ENCODE data around the gene SNRNP48.

Gene SNRNP48

DNA sequence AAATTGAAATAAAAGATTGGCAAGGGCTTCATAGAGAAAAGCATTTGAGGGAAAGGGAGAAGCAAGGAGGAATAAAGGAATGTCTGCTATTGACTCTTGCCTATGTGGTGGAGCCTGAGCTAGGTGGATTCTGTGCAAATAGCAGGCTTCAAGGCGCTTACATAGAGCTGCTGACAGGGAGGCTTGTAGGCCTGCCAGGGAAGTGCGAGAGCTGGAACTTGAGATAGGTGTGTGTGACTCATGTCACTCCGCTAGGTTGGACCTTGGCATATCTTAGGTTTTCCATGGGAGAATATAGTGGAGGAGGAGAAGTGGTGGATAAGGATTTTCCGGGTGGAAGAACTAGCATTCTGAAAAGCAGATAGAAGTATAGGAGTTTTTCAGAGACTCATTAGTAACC lies 14.0 kb downstream of the SNRNP48 start:
- DNase-seq, result no peak

DNA sequence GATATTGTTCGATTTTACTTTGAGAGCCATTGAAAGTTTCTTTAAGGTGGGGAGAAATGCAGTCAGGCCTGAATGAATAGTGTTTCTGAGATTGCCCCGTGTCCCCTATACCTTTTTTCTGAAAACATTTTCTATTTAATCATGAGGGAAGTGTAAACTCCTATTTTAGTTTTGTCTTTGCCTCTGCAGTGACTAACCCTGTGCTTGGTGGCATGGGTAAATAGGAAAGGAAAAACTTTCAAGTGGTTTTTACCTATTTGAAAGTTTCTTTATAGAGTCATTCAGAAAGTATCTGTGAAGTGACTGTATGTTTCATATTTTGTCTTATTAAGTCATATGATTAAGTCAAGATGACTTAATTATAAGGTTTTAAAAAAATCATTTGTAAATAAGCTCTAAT lies 14.5 kb downstream of the SNRNP48 start:
- no peak for DNase-seq

DNA sequence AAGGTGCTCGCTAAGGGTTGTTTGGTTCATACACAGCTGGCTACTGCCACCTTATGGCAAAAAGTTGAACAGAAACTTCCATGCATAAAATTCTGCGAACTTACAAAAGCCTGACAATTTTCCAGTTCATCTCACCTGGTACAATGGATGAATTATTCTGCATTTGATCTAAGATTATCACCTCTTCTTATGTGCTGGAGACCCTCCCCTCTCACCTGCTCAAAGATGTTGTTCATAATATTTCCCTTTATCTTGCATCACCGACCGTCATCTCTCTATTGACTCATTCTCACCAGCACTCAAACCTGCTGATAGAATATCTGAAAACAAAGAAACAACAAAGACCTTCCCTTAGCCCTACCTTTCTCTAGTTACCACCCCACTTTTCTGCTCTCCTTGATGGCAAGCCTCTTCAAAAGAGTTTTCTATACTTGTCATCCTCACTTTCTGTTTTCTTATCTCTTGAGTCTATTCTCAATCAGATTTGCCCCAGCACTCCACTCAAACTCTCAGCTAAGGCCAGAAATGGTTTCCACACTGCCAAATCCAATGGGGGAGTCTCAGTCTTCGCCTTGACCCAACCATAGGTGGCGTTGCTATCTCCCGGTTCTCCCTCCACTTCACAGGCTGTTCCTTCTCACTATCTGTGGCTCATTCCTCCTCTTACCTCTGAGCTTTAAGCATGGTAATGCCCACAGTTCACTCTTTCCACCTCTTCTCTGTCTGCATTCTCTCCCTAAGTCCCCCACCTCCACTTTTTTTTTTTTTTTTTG lies 25.8 kb downstream of the SNRNP48 start:
- no peak for DNase-seq

DNA sequence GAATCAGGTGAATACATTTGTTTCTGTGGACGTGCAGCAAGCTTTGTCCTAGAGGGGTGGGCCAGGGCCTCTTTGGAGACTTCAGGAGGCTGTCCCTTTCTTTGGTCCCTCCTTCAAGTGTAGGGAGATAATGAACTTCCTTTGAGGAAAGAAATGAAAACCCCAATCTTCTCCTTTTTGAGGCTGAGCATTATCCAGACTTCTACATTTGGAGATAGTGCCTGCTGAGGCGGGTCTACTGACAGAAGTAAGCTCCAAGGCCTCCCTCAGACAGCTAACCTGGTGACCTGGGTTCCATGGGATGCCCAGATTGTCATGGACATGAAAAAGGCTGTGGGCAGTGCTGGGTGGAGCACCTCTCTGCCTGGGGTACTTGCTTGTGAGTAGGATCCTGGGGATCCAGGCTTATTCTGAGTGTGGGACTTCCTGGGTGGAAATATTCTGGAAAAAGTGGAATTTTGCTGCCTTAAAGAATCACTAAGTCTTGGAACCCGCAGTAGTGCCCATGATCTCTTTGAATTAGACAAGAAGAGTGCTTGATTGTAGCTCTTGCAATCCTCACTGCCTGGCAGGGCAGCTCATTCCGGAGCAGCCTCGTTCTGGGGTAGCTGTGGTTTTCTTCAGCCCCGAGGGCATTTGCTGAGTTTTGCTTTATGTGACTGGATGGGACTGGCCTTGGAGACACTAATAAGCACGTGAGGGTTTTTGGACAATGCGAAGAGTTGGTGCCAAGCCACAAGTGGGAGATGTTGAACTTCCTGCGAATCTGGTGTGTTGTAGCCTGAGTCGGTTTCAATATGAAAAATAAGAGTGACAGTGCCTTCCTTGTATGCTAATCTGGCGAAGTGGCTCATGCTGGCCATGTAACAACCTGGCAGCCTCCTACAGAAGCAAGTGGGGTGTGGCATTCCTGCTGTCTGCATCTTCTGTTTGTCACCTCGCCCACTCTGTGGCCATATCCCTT lies 28.1 kb downstream of the SNRNP48 start:
- peak; percentile 87 for DNase-seq

DNA sequence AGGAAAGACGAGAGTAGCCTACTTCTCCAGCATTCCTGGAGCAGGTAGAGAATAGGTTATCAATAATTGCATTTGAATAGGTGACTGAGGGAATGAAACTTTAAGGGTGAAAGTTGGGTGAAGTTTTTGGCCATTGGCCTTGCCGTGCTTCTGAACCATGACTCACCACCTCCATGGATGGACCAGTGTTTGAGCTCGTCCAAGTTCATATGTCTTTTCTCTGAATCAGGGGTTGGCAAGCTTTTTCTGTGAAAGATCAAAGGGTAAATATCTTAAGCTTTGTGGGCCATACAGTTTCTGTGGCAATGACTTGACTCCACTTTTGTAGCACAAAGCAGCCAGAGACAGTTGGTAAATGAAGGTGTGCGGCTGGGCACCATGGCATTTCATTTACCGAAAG lies 31.8 kb downstream of the SNRNP48 start:
- no peak for DNase-seq

DNA sequence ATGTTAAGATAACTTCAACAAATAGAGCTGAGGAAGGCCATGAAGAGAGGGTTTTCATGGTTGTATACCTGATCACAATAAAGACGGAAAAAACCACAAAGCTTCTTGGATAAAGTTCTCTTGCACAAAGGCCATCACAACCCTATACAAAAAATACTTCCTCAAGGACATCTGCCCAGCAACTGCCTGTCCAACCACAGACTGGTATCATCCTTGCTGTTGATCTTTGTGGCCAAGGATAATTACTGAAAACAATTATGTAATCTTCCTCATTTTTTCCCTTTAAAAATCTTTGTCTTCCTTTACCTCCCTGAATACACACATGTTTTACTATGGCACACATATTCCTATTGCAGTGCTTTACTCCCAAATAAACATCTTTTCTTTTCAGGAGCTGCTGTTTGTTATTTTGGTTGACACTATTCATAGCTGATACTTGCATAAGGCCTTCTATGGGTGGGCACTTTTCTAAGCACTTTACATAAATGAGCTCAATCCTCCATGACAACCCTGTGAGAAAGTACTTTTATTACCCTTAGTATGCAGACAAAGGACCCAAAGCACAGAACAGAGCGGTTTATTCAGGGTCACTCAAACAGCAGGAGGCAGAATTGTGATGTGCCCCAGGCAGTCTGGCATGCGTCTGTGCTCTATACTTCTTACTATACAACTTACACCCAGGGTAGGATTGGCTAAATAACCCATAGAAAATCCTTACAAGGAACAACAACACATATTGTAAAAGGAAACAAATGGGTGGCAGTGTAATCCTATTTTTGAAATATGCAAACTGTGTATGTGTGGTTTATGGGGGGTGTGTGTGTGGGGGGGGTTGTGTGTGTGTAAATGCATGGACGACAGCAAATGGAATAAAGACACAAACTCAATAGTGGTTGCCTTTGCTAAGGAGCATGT lies 35.1 kb downstream of the SNRNP48 start:
- DNase-seq, result peak; percentile 74

DNA sequence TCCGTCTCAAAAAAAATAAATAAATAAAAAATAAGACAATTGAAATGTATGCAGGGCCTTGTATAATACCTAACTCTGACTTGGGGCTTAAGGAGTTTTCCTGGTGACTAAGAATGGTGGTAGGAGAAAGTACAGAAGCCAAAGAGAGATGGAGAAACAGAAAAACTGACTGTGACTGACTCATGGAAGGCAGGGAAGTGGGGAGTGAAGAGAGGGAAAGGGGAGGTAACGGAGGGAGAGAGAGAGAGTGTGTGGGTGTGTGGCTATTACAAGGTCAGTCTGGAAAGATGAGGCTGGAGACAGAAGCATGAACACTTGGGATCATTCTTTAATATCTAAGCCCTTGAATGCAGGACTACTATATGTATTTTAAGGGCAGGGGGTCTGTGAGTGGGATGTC lies 38.5 kb downstream of the SNRNP48 start:
- DNase-seq, result no peak

DNA sequence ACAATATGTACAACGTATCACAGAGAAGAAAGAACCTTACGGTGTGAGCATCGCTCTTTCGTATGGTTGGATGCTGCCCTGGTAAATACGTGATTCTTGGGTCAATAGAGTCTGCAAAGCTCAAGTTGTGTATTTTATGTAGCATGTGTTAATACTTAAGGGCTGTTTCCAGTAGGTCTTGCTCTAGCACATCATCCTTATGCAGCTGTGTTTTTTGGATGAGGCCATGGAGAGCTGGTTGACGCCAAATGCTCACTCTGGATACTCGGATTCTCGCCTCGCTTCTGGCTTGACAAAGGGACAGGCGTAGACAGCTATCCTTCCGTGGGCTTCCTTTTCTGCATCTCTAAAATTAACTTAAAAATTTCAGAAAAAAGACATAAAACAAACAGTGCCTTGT lies 38.9 kb downstream of the SNRNP48 start:
- DNase-seq, result no peak

DNA sequence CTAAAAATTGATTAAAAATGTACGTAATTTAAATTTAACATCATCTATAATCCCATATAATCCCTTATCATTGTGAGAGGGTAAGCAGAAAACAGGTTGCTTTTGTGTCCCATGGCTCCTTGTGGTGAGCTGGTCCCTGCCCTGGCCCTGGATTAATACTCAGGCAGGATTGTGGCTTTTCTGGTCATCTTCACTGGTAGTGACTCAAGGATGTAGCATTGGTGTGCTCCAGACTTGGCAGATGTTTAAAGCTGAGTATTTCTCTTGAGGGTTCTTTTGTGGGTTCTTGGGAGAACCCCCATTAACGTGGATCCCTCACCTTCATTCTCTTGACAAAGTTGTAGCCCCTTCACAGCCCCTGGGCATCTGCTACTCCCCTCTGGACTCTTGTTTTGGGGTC lies 39.3 kb downstream of the SNRNP48 start:
- DNase-seq, result no peak

DNA sequence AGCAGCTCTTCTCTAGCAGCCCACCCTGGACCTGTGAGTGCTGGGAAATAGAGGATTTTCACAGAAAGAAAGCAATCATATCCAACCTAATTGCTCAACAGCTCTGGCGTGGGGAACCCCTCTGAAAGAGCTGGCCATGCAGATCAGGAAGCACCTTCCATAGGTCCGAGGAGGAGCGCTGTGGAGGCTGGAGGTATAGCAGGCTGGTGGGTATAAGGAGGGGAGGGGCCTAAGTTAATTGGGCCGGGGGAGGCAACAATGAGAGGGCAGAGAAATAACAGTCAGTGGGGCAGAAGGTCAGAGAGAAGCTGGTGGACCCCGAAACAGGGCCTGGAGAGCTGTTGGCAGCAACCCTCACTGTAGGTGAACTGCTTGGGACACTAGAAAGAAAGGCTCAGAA lies 40.8 kb downstream of the SNRNP48 start:
- no peak for DNase-seq

DNA sequence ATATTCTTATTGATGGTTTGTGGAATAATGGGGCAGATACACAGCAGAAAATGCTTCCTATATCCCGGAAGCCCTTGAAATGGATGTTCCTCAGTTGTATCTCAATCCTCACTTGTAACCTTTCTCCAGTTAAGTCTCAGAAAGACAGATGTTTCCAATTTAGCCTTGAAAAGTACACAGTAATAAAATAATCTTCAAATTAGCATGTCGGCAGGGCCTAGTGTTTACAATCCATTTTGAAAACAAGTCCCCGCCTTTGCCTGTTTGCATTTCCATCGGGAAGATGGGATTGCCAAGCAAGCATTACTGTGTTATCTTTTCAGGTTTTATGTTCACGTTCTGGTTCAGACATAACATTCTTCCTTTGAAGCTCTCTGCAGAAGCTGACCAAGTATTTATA lies 41.5 kb downstream of the SNRNP48 start:
- DNase-seq, result no peak

DNA sequence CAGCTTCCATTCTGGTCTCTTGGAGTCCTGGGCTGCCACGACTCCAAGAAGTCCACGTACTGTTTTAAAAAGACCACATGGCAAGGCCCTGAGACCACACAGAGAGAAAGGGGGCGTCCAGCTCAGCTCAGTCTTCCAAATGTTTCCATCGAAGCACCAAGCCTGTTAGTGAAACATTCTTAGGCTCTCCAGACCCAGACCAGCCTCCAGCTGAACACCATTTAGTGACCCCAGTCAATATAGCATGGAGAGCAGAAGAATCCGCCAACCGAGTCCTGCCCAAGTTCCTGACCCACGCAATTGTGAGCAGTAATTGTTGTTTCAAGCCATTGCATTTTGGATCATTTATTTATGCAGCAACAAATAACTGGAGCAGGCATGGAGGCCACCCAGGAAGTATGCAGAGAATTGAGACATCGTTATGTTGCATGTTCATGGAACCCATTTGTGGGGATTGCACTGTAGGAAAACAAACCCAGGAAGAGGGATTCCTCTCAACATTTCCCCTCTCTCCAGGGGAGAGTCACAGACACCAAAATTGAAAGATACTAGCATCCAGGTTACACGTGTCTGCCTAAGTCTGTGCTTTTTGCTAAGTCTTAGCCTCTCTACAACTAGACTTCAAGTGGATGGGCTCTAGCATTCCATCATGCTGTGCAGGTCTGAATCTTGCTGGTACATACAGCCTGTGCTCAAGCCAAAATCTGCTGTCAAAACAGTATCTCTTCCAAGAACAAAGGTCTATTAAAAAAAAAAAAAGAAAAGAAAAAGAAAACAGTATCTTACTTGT lies 42.7 kb downstream of the SNRNP48 start:
- DNase-seq, result no peak

DNA sequence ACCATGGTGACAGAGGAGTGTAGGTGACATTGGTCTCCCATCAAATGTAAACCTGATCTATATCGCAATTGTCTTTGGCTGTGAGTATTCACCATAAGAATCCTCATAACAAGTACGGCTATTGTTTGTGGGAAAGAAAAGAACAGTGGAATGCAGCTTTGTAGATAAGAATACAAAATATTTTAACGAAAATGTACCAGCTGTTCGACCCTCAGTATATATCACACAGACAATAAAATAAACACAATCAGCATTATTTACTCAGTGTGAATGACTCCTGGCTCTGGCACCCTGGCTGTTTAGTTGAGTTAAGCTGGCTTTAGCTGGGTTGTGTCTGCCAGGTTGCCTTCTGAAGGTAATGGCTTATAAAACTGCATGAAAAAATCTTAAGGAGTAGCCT lies 43.4 kb downstream of the SNRNP48 start:
- no peak for DNase-seq

DNA sequence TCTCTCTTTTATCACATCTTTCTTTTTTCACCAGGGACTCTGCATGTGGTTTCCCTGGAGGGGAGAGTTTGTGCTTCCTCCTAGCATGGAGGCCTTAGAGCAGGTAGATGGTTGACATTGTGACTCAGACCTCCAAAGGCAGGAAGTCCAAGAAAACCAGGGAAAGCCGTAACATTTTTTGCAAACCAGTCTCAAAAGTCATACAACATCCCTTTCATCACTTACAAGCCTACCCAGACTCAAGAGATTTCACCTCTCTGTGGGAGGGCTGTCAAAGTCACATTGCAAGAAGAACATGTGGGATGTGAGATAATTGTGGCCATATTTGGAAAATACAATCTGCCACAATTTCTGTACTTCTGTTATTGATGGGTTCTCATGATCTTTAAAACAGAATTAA lies 46.2 kb downstream of the SNRNP48 start:
- no peak for DNase-seq

DNA sequence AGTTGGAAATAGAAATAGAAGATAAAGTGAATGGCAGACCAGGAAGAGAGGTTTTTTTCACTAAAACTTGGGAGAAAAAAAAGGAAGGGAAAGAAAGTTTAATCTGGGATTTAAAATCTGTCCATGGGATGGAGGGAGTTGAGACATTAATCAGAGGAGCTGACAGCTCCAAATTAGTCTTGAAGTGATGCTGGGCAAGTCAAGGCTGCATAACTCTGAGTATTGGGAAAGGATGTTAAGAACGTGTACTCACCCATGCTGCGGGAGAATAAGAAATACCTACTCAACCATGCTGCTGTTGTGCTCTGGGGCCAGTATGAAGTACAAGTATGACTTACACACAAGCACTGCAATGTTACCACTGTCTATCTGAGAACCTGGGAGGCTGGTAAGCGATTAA lies 47.5 kb downstream of the SNRNP48 start:
- DNase-seq, result no peak

DNA sequence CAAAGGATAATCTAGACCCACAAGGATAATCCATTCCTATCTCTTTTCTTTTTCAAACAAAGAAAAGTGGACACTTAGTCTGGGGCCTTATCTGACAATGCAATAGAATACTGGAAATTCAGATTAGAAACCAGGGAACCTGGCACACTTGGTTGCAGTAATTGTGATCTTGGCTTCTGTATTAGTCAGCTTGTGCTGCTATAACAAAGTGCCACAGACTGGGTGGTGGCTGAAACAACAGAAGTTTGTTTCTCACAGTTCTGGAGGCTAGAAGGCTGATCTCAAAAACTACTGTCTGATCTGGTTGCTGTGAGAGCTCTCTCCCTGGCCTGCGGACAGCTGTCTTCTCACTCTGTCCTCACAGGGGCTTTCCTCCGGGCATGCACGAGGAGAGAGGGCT lies 49.4 kb downstream of the SNRNP48 start:
- no peak for DNase-seq

DNA sequence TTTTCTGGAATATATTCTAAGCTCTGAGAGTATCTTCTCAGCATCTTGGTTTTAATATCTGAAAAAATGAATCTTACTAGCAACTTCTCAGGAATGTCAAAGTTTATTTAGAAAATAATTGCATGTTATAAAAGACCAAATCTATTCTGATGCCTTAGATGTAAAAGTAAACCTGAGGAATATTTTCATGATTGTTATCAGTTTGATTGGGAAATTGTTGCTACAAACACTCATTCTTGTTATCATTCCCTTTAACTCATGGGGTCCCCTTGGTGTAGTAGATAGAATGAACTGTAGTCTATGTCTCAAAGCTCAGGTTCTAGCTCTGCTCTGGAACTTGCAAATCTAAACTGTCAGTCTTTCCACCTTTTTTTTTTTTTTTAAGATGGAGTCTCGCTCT lies 50.0 kb downstream of the SNRNP48 start:
- DNase-seq, result no peak

DNA sequence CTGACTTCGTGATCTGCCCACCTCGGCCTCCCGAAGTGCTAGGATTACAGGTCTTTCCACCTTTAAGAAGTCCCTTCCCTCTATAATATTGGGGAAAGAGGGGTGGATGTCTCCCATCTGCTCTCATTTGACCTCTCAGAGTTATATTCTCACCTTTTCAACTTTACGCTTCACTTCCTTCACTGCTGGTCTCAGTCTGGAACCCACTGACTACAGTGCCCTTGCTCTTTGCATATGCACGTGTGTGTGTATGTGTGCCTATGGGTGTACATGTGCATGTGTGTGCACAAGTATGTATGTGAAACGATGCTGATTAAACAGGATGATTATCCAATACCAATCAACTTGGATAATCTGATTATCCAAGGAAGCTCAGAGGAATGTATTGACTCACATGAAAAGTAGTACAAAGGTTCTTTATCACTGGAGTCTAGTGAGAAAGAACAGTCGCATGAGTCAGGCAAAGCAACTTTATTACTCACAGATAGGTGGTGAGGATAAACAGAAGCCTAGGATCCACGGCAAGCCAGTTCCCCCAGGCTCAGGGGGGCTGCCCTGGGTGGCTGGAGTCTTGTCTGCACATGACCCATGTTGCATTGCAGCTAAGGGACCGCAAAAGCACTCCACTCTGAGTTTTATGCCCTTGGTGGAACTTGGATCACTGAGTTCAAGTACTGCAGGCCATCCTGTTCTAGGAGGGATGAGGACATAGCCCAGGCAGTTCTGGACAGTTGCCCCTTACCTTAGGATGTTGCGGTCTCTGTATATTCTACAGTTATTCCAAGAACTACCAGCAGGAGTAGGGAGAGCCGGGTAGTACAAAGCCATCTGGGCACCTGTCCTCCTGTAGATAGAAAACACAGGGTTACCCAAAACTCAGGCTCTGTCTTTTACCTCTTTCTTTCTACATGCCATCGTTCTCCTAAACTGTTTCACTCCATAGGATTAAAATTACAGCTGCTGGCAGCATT lies 50.9 kb downstream of the SNRNP48 start:
- DNase-seq, result peak; percentile 95

DNA sequence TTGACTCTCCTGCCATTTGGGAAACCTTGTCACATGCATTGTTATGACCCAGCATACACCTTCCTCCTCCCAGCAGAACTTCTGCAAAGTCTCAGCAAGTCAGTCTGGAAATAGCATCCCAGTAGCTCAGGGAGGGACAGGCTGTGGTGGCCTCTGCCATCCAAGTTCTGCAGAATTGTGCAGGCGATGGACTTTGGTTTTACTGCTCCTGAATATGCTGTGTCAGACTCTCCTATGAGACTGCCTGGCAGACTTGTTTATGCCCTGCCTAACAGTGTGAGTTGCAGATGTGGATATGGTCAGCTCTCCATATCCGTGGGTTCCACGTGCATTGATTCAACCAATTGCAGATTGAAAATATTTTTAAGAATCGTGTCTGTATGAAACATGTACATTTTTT lies 52.8 kb downstream of the SNRNP48 start:
- DNase-seq, result peak; percentile 32

DNA sequence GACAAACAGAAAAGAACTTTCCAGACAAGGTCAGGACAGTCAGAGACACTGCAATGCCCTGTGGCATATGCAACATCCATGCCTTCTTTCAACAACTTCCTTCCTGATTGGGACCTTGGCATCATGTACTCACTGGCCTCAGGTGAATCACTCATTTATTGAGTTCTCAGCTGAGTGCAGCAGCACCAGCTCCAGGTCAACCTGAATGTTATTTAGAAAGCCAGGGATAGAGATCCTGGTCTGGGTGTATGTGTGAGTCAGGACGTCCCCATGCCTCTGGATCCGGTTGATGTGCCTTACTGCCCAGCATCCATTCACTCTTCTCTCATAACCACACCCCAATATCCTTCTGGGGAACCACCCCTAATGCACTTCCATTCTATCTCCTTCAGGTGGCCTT lies 54.4 kb downstream of the SNRNP48 start:
- peak; percentile 34 for DNase-seq

DNA sequence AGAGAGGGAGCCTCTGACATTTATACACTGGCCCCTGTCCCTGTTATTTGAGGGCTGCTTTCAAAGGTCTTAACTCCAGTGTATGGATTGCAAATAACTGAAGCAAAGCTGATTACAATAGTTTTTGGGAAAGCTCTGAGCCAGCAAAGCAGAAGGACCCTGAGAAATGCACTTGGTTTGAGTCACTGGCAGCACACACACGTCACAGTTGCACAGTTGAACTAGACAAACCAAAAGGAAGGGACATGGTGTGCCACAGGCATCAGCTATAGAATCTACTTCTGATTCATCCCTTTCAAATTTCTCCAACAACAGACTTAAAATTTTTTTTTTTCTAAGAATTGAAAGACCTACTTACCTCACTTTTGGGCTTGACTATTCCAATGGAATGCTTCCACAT lies 56.4 kb downstream of the SNRNP48 start:
- DNase-seq, result no peak

Measured in islet precursor cell (in vitro differentiated cells).